AG04450 (cell line): ENCODE data around the gene LENEP. TPM values are rescaled to one million over a fixed set of nuclear protein-coding genes. Genes with fewer than 3 reads are reported as not detected.

Experiments
- CTCF ChIA-PET: fragments of 300-600, 350-600 bp; formaldehyde crosslinking; extraction: SDS; loops from one replicate; lab custom pipeline; 2022; ENCODE audit warnings: antibody characterized with exemption, inconsistent platforms; lab: Charles Lee
- POLR2A ChIA-PET: fragments of 350-600 bp; formaldehyde crosslinking; extraction: SDS; loops from one replicate; lab custom pipeline; 2021; ENCODE audit warnings: antibody characterized with exemption, inconsistent platforms; lab: Yijun Ruan, JAX
- DNase-seq: peaks from one replicate; pipeline ENCODE4 v3.0.0-alpha.2; 2011; ENCODE audit warnings: low read depth, low spot score
- H3K27ac ChIP-seq: one replicate; pipeline ENCODE4 v1.5.1; 2012; ENCODE audit warnings: low read depth, low read length, control low read depth
- H3K27me3 ChIP-seq: one replicate; pipeline ENCODE4 v1.6.0; 2012; ENCODE audit warnings: low read length; ENCODE audit not compliant: control insufficient read depth, insufficient read depth
- H3K4me3 ChIP-seq: 2 replicates; pipeline ENCODE4 v1.5.1; 2011; ENCODE audit warnings: mild to moderate bottlenecking, low read depth, low read length, control low read depth
- H3K9me3 ChIP-seq: 2 replicates; pipeline ENCODE4 v1.5.1; 2012; ENCODE audit warnings: low read length; ENCODE audit not compliant: control insufficient read depth, insufficient read depth
- polyA plus RNA-seq: library from polyadenylated mRNA; depleted of rRNA; stranded (reverse); fragments of >200 nt; gene quantifications from 2 replicates; pipeline ENCODE4 v1.2.3, GENCODE V29; 2011
- TF ChIP-seq, protein P1 (sequence below): IDR thresholded peaks from 2 replicates; pipeline ENCODE4 v1.5.1; 2011; ENCODE audit warnings: low read depth, low read length, control low read depth, inconsistent platforms

Gene LENEP
- polyA plus RNA-seq, 1 experiment = not detected

DNA sequence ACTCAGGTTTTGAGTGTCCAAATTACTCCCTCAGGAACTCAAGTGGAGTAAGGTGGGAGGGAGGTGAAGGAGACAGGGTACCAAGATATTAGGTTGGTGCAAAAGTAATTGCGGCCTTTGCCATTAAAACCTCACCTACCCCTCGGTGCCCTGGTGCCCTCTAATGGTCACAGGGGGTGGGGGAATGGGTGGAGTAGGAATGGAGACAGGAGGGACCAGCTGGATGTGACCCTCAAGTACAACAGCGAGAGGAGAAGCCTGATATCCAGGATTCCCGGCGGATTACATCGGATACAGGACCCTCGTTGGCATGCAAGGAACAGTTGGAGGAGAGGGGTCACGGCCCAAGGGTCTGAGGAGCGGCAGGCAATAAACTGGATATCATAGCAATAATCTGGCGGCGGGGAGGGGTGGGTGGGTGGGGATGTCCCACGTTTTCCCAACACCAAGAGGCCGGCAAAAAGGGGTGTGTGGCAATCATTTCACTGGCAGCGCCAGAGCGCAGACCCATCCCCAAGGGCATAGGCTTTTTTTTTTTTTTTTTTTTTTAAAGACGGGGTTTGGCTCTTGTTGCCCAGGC is 4.9 kb downstream of the LENEP start:
- no peaks in the 10 kb centered on the region; the same call in 1 of the 2 replicates for H3K9me3 ChIP-seq
- TF ChIP-seq, protein P1, sequence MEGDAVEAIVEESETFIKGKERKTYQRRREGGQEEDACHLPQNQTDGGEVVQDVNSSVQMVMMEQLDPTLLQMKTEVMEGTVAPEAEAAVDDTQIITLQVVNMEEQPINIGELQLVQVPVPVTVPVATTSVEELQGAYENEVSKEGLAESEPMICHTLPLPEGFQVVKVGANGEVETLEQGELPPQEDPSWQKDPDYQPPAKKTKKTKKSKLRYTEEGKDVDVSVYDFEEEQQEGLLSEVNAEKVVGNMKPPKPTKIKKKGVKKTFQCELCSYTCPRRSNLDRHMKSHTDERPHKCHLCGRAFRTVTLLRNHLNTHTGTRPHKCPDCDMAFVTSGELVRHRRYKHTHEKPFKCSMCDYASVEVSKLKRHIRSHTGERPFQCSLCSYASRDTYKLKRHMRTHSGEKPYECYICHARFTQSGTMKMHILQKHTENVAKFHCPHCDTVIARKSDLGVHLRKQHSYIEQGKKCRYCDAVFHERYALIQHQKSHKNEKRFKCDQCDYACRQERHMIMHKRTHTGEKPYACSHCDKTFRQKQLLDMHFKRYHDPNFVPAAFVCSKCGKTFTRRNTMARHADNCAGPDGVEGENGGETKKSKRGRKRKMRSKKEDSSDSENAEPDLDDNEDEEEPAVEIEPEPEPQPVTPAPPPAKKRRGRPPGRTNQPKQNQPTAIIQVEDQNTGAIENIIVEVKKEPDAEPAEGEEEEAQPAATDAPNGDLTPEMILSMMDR = no peak
- no peak for DNase-seq

DNA sequence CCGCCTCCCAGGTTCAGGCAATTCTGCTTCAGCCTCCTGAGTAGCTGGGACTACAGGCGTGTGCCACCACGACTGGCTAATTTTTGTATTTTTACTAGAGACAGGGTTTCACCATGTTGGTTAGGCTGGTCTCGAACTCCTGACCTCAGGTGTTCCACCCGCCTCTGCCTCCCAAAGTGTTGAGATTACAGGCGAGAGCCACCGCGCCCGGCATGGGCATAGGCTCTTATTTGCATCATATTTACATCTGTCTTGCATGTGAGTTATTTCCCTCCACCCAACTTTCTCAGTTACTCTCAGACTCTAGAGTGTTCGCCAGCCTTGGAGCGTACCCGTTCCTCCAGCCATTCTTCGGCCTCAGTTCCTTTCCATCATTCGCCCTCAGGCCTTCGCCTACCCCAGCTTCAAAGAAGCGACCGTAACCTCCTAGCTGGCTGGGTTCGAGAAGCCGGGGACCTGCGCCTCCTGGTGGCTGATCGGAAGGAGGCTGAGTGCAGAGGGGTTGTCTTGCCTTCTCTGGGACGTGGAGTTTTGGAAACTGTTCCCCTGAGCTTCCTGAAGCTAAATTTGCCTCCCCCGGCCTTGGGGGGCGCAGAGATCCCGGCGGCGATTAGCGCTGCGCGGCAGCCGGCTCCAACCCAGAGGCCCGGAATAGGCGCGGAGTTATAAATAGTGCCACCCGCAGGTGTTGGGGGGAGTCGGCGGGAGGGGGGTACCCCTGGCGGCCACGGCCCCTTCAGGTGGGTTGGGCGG is 5.6 kb downstream of the LENEP start:
- Histone ChIP-seq H3K4me3 (peak overlapping the region; percentile 43), H3K27me3 (no peaks in the 10 kb centered on the region), H3K27ac (no peak overlapping the region), H3K9me3 (no peaks in the 10 kb centered on the region; the same call in 1 of the 2 replicates)
- CTCF ChIA-PET = interaction anchor here (0.5 to 2.5 kb wide), 22 partner anchors 11 to 1485 kb away, joined by 3 to 20 read pairs (median 5); partner anchors contain the start of genes FLAD1, PBXIP1, PYGO2 and SHC1
- TF ChIP-seq, protein P1 = peak; percentile 93
- no peak for DNase-seq
- POLR2A ChIA-PET = interaction anchor here (2.0 to 2.7 kb wide), 2 partner anchors 28 to 38 kb away, joined by 4 to 15 read pairs; partner anchors contain the start of gene SHC1

More for the DNA sequence above, 4.9 kb downstream of the LENEP start:
- ChIA-PET CTCF (interaction anchor here (0.6 to 2.5 kb wide), 18 partner anchors 10 to 1485 kb away, joined by 3 to 20 read pairs (median 6); partner anchors contain the start of genes FLAD1, PBXIP1, PYGO2 and SHC1), POLR2A (interaction anchor here (2.7 kb wide), 1 partner anchor 27 kb away, joined by 15 read pairs; the partner anchor contains the start of gene SHC1)
- Histone ChIP-seq H3K4me3 (no peak overlapping the region), H3K27me3 (no peaks in the 10 kb centered on the region), H3K27ac (no peak overlapping the region)

DNA sequence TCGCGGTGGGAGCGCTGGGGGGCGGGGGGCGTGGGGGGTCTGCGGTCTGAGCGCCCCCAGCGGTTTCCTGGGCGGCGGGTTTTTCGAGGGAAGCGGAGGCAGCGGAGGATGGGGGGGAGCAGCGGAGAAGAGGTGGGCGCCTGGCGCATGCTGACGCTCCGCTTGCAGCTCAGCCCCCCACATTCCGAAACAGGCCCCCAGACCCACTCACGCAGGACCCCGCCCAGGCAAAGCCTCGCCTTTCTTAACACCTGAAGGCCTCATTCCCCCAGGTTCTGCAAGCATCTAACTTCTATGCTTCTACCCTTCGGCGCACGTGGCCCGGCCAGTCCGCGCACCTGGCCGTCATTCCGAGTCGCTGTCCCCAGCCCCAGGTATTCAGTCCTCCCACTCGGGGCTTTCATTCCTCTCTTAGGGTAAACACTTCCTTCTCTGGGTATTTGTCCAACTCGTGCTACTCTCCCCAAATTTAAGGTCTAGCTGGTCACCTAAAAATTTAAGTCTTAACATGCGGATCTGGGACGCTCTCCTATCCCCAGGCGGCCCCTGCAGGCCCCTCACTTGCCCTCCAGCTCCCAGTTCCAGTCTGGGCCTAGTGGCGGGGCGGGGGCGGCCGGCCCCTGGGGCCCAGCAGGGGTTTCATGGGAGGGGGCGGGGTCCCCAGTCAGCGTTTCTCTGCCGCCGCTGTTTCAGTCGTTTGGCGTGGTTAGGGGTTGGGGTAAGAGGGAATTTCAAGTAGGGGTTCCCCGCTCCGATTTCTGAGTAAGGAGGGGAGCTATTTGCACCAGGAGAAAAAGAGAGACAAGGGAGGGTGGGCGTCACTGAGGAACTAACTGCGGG is 6.4 kb downstream of the LENEP start:
- Histone ChIP-seq H3K27me3 (no peaks in the 10 kb centered on the region), H3K9me3 (no peaks in the 10 kb centered on the region; the same call in 1 of the 2 replicates), H3K27ac (peak overlapping the region; percentile 39), H3K4me3 (peak overlapping the region; percentile 76)
- DNase-seq = no peak
- TF ChIP-seq, protein P1 = no peak
- ChIA-PET POLR2A (interaction anchor here (2.0 to 2.7 kb wide), 2 partner anchors 29 to 39 kb away, joined by 4 to 15 read pairs; partner anchors contain the start of gene SHC1), CTCF (interaction anchor here (0.5 to 2.5 kb wide), 20 partner anchors 8 to 440 kb away, joined by 3 to 20 read pairs (median 5); partner anchors contain the start of genes FLAD1, PBXIP1, PYGO2 and SHC1)

DNA sequence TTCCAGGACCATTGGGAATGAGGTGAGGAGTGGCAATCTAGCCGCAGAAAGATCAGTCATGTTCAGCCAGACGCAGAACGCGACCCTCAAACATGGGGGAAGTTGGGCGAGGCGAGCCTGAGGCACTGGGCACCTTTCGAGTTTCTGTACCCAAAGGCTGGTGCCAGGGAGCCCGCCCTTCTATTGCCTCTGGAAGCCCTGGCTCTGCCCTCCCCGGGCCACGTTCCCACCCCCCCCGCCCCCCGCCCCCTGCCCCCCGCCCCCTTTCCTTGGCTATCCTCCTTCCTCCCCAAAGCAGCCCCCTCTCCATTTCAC is 7.0 kb downstream of the LENEP start:
- Histone ChIP-seq H3K27me3 (no peaks in the 10 kb centered on the region), H3K27ac (peak overlapping the region; percentile 84), H3K9me3 (no peaks in the 10 kb centered on the region; the same call in 1 of the 2 replicates), H3K4me3 (peak overlapping the region; percentile 76)
- TF ChIP-seq, protein P1 = no peak
- no peak for DNase-seq
- ChIA-PET CTCF (interaction anchor here (0.7 to 2.5 kb wide), 7 partner anchors 7 to 194 kb away, joined by 3 to 20 read pairs (median 4); partner anchors contain the start of gene PBXIP1), POLR2A (interaction anchor here (2.0 to 2.7 kb wide), 2 partner anchors 29 to 39 kb away, joined by 4 to 15 read pairs; partner anchors contain the start of gene SHC1)
